HG03442 (cell line): ENCODE results near the gene ASIC2.

Source experiments
- ATAC-seq: cut with Tn5 transposase; IDR thresholded peaks from one replicate; pipeline ENCODE4 v1.9.1; 2021; ENCODE audit warnings: mild to moderate bottlenecking, moderate library complexity; ENCODE audit not compliant: unreplicated experiment

ASIC2 gene

GRCh38 chr17:33033176-33033575, 259.9 kb downstream of the ASIC2 start:
- ATAC-seq = no peak

DNA sequence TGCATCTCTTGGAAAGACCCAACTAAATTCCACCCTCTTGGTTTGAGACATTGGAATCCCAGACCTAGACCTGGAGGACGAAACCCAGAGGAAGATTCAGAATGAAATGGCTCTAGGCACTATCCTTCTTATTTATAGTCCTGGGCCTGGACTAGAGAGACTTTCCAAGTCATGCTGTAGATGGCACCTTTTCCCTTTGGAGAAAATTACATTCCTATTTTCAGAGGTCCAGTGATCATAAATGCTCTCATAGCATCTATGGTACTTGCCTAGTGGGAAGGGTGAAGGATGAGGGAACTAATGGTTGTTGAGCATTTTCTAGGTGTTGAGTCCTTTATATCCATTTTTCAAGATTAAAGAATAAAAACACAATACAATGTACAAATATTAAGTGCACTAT, 264.3 kb downstream of the ASIC2 start:
- no peak for ATAC-seq

- no peak for ATAC-seq
These were observed 265.0 kb downstream of the ASIC2 start for GRCh38 chr17:33028061-33028460.

GRCh38 chr17:33024688-33025486, 268.2 kb downstream of the ASIC2 start:
- ATAC-seq = no peak

- no peak for ATAC-seq
These were observed 269.3 kb downstream of the ASIC2 start for GRCh38 chr17:33023790-33024189.

DNA sequence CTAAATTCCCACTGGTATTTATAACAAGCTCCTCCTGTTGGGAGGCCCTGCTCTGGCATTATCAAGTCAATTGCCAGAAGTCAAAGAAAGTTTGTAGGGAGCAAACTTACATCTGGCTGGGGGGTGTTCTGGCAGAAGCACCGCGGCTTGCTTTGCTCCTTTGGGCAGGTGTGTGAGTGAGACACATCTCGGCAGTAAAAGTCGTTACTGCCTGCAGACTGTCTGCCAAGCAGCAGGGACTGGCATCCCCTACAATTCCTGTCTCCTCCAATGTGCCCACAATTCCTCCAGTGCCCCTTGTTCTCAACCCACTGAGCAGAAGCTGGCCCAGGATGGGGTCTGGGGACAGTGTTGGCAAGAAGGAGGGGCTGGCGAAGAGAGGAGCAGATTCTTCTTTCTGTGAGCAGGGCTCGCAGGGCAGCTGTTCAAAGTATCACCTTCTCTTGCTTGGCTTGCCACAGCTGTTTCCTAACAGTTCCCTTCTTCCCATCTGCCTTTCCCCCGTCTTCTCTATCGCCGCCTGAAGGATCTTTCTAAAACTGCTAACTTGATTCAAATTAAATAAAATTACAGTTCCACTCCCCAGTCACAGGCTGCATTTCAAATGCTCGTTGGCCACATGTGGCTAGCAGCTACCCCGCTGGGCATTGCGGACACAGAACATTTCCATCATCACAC, 271.2 kb downstream of the ASIC2 start:
- ATAC-seq = no peak

GRCh38 chr17:33019161-33019890, 273.8 kb downstream of the ASIC2 start:
- no peak for ATAC-seq

GRCh38 chr17:33017366-33017765, 275.7 kb downstream of the ASIC2 start:
- no peak for ATAC-seq

DNA sequence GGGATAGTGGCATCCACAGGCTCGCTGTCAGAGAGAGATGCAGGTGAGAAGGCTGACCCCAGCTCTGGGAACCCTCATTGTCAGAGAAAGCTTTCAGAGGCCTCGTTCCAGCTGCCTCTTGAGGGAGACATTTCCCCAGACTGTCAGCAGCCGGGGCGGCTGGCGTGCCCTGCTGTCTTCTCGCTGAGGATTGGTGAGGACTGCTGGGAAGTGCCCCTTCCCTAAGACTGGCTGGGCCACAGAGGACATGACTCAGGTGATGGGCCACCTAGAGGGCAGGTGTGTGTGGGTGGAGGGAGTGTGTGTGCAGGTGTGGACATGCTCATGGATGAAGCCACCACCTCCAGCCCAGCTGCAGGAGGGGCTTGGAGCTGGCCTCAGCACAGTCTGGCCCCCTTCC, 276.2 kb downstream of the ASIC2 start:
- no peak for ATAC-seq

- no peak for ATAC-seq
These were observed 277.3 kb downstream of the ASIC2 start for GRCh38 chr17:33015716-33016346.

DNA sequence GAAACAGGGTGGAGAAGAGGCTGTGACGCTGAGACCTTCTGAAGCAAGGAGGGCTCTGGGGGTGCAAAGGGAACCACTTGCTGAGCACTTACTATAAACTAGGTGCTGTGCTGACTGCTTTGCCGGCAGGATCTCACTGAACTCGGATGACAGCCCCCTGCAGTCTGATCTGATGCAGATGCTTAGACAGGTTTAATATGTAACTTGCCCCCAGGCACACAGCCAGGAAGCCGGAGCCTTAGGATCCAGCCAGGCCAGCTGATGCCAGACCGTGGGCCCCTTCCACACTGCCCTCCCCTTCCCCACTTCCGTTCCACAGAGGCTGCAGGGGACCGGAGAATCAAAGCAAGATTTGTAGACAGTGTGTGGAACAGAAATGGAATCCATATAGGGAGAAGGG, 278.3 kb downstream of the ASIC2 start:
- no peak for ATAC-seq

GRCh38 chr17:33013596-33014375, 279.3 kb downstream of the ASIC2 start:
- no peak for ATAC-seq

GRCh38 chr17:33012522-33013033, 280.5 kb downstream of the ASIC2 start:
- ATAC-seq = no peak

GRCh38 chr17:33009636-33010035, 283.5 kb downstream of the ASIC2 start:
- no peak for ATAC-seq

GRCh38 chr17:33007186-33007585, 285.9 kb downstream of the ASIC2 start:
- no peak for ATAC-seq

DNA sequence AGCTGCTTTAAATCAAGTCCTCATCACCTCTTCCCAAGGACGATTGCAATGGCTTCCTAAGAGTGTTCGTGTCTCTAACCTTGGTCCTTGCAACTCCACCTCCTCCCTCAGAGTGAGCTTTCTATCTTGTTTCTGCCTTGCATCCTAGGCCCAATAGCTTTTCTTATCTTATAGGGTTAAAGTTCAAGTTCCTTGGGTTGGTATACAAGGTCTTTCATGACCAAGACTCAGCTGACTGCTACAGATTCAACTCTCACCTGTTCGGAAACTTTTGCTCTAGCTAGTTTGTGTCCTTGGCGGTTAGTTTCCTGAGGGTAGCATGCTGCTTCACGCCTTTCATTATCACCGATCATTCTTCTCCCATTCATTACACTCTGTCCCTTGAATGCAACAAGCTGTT, 290.8 kb downstream of the ASIC2 start:
- no peak for ATAC-seq

DNA sequence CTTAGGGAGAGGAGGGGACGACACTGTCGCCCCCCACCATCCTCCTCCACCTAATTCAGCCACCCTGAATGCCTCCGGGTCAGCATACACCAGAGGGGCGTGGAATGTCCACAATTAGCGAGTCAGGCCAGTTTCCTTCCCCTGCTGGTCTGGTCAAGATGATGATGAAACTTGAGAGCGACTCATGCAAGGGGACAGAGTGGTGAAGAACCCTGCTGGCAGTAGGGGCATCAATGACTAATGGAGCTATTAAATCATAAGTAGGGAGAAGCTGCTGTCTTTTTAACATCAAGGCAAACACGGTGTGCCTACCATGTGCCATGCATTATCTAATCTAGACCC, 294.2 kb downstream of the ASIC2 start:
- no peak for ATAC-seq

GRCh38 chr17:32998111-32998886, 294.8 kb downstream of the ASIC2 start:
- no peak for ATAC-seq

DNA sequence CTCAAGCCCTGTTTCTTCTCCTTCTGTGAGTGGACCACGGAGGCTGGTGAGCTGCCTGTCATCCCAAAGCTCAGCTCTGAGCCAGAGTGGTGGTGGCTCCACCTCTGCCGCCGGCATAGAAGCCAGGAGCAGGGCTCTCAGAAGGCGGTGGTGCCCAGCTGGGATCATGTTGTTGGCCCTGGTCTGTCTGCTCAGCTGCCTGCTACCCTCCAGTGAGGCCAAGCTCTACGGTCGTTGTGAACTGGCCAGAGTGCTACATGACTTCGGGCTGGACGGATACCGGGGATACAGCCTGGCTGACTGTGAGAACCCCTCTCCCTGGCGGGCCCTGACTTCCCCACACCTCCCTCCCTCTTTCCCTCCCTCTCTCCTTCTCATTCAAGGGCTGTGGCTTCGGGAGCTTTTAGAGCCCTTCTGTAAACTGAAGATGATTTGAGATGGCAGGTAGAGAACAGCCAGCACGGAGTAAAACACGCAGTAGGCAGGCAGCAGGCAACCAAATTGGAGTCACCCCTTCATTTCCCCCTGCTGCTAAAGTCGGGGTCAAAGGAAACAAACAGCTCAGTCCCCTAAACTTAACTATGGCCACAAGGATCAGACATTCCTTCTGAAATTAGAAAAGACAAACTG, 297.6 kb downstream of the ASIC2 start:
- no peak for ATAC-seq
